ENCODE data around the gene TOMT. TPM values are rescaled to one million over a fixed set of nuclear protein-coding genes. Genes with fewer than 3 reads are reported as not detected.

The TOMT gene
- total RNA-seq, 2 experiments from 2014 or later: not detected

GRCh38 chr11:72091292-72091691 lies 14.4 kb upstream of the TOMT start:
- Mint-ChIP-seq H3K27me3 (no peaks in the 10 kb centered on the region), H3K4me1 (peaks cover 16% of the 10 kb centered on the region), H3K9me3 (no peaks in the 10 kb centered on the region), H3K36me3 (ENCODE audit: low read depth) (peaks cover 15% of the 10 kb centered on the region), H3K4me3 (no peak overlapping the region), H3K27ac (no peak overlapping the region)
- peak; percentile 66 for DNase-seq
- POLR2A ChIA-PET: interaction anchor here (1.0 to 2.9 kb wide), 7 partner anchors 10 to 113 kb away, joined by 3 to 18 read pairs (median 5); partner anchors contain the start of gene LAMTOR1
- CTCF ChIA-PET: interaction anchor here (0.6 to 5.4 kb wide), 15 partner anchors 9 to 160 kb away, joined by 3 to 104 read pairs (median 4); partner anchors contain the start of gene ANAPC15

- Mint-ChIP-seq H3K27ac (no peak overlapping the region), H3K4me1 (peaks cover 34% of the 10 kb centered on the region), H3K36me3 (ENCODE audit: low read depth) (peaks cover 47% of the 10 kb centered on the region), H3K27me3 (no peaks in the 10 kb centered on the region), H3K4me3 (no peak overlapping the region), H3K9me3 (no peaks in the 10 kb centered on the region)
- DNase-seq: no peak
- POLR2A ChIA-PET: interaction anchor here (0.9 to 8.9 kb wide), 4 partner anchors 9 to 59 kb away, joined by 3 to 88 read pairs (median 8); partner anchors contain the start of gene ANAPC15
- CTCF ChIA-PET: interaction anchor here (1.7 to 4.3 kb wide), 4 partner anchors 8 to 74 kb away, joined by 6 to 20 read pairs (median 14); no protein-coding TSS in a partner anchor
Observed at GRCh38 chr11:72098741-72099140, 7.0 kb upstream of the TOMT start.

- Mint-ChIP-seq H3K9me3 (no peaks in the 10 kb centered on the region), H3K27me3 (no peaks in the 10 kb centered on the region), H3K4me1 (peaks cover 42% of the 10 kb centered on the region), H3K4me3 (no peak overlapping the region), H3K27ac (no peak overlapping the region), H3K36me3 (ENCODE audit: low read depth) (peaks cover 44% of the 10 kb centered on the region)
- no peak for DNase-seq
- ChIA-PET POLR2A (interaction anchor here (0.6 to 8.9 kb wide), 7 partner anchors 10 to 289 kb away, joined by 3 to 88 read pairs (median 9); partner anchors contain the start of gene ANAPC15), CTCF (interaction anchor here (1.4 to 4.3 kb wide), 4 partner anchors 9 to 83 kb away, joined by 3 to 20 read pairs (median 13); no protein-coding TSS in a partner anchor)
Observed at GRCh38 chr11:72100009-72100408, 5.7 kb upstream of the TOMT start.

- ChIA-PET POLR2A (interaction anchor here (0.6 to 8.9 kb wide), 7 partner anchors 10 to 289 kb away, joined by 3 to 88 read pairs (median 12); partner anchors contain the start of gene ANAPC15), CTCF (interaction anchor here (0.9 to 4.3 kb wide), 6 partner anchors 10 to 300 kb away, joined by 3 to 20 read pairs (median 5); no protein-coding TSS in a partner anchor)
- H3K4me3 Mint-ChIP-seq: no peak overlapping the region
Observed at GRCh38 chr11:72100462-72100861, 5.3 kb upstream of the TOMT start.

GRCh38 chr11:72102162-72102561 lies 3.6 kb upstream of the TOMT start:
- Mint-ChIP-seq H3K4me1 (peaks cover 42% of the 10 kb centered on the region), H3K27ac (peak overlapping the region; percentile 84), H3K36me3 (ENCODE audit: low read depth) (peaks cover 39% of the 10 kb centered on the region), H3K9me3 (no peaks in the 10 kb centered on the region), H3K27me3 (no peaks in the 10 kb centered on the region), H3K4me3 (peak overlapping the region; percentile 87)
- ChIA-PET CTCF (interaction anchor here (1.2 to 4.3 kb wide), 4 partner anchors 9 to 42 kb away, joined by 4 to 20 read pairs (median 14); partner anchors contain the start of gene ANAPC15), POLR2A (interaction anchor here (0.7 to 8.9 kb wide), 15 partner anchors 9 to 313 kb away, joined by 3 to 88 read pairs (median 5); partner anchors contain the start of genes ANAPC15 and XNDC1N)
- DNase-seq: no peak

More at GRCh38 chr11:72100462-72100861, 5.3 kb upstream of the TOMT start:
- no peaks in the 10 kb centered on the region for H3K9me3 Mint-ChIP-seq
- peaks cover 42% of the 10 kb centered on the region for H3K4me1 Mint-ChIP-seq
- peak overlapping the region; percentile 61 for H3K27ac Mint-ChIP-seq
- H3K36me3 Mint-ChIP-seq (ENCODE audit: low read depth): peaks cover 43% of the 10 kb centered on the region
- H3K27me3 Mint-ChIP-seq: no peaks in the 10 kb centered on the region
- no peak for DNase-seq

- POLR2A ChIA-PET: interaction anchor here (0.7 to 8.9 kb wide), 14 partner anchors 9 to 175 kb away, joined by 3 to 88 read pairs (median 6); partner anchors contain the start of genes ANAPC15 and XNDC1N
- H3K27ac Mint-ChIP-seq: peak overlapping the region; percentile 84
- peaks cover 38% of the 10 kb centered on the region for H3K36me3 Mint-ChIP-seq (ENCODE audit: low read depth)
- H3K27me3 Mint-ChIP-seq: no peaks in the 10 kb centered on the region
- DNase-seq: no peak
- CTCF ChIA-PET: interaction anchor here (1.2 to 4.3 kb wide), 3 partner anchors 9 to 12 kb away, joined by 4 to 20 read pairs (median 8); partner anchors contain the start of gene ANAPC15
- no peaks in the 10 kb centered on the region for H3K9me3 Mint-ChIP-seq
- H3K4me3 Mint-ChIP-seq: peak overlapping the region; percentile 87
- peaks cover 42% of the 10 kb centered on the region for H3K4me1 Mint-ChIP-seq
Observed at GRCh38 chr11:72102631-72102945, 3.1 kb upstream of the TOMT start.

- Mint-ChIP-seq H3K9me3 (no peaks in the 10 kb centered on the region), H3K36me3 (ENCODE audit: low read depth) (peaks cover 32% of the 10 kb centered on the region), H3K27me3 (no peaks in the 10 kb centered on the region), H3K4me1 (peaks cover 40% of the 10 kb centered on the region), H3K4me3 (peak within 1 kb of the TSS; percentile 87), H3K27ac (peak within 1 kb of the TSS; percentile 84)
- peak; percentile 99 for DNase-seq
- ChIA-PET CTCF (interaction anchor here (1.2 to 4.3 kb wide), 2 partner anchors 10 to 12 kb away, joined by 4 to 20 read pairs; no protein-coding TSS in a partner anchor), POLR2A (interaction anchor here (0.7 to 8.9 kb wide), 14 partner anchors 9 to 175 kb away, joined by 3 to 88 read pairs (median 6); partner anchors contain the start of genes ANAPC15 and XNDC1N)
Observed at GRCh38 chr11:72102946-72103753, 2.6 kb upstream of the TOMT start, which contains the start of gene LAMTOR1. LAMTOR1 (minus strand) TSS chr11:72103297; CDS start chr11:72103224, 73 bp downstream.

- Mint-ChIP-seq H3K36me3 (ENCODE audit: low read depth) (peaks cover 26% of the 10 kb centered on the region), H3K4me1 (peaks cover 40% of the 10 kb centered on the region), H3K4me3 (peak overlapping the region; percentile 87), H3K9me3 (no peaks in the 10 kb centered on the region), H3K27ac (peak overlapping the region; percentile 84), H3K27me3 (no peaks in the 10 kb centered on the region)
- POLR2A ChIA-PET: interaction anchor here (1.1 to 8.9 kb wide), 2 partner anchors 8 to 11 kb away, joined by 3 to 88 read pairs; partner anchors contain the start of gene ANAPC15
- CTCF ChIA-PET: no interaction called here
- no peak for DNase-seq
Observed at GRCh38 chr11:72103754-72104167, 2.0 kb upstream of the TOMT start.

- Mint-ChIP-seq H3K4me1 (peaks cover 22% of the 10 kb centered on the region), H3K27me3 (no peaks in the 10 kb centered on the region), H3K4me3 (peak overlapping the region; percentile 80), H3K27ac (peak overlapping the region; percentile 92), H3K36me3 (ENCODE audit: low read depth) (peaks cover 11% of the 10 kb centered on the region), H3K9me3 (no peaks in the 10 kb centered on the region)
- DNase-seq: no peak
- CTCF ChIA-PET: interaction anchor here (1.0 to 2.0 kb wide), 5 partner anchors 10 to 319 kb away, joined by 3 to 8 read pairs (median 3); no protein-coding TSS in a partner anchor
- POLR2A ChIA-PET: interaction anchor here (1.2 to 5.5 kb wide), 12 partner anchors 12 to 183 kb away, joined by 3 to 88 read pairs (median 12); partner anchors contain the start of genes INPPL1, LAMTOR1, RNF121 and XNDC1N
Observed at GRCh38 chr11:72111300-72112142, 5.8 kb downstream of the TOMT start.

- CTCF ChIA-PET: interaction anchor here (0.6 to 2.0 kb wide), 8 partner anchors 10 to 319 kb away, joined by 3 to 8 read pairs (median 3); no protein-coding TSS in a partner anchor
- peaks cover 22% of the 10 kb centered on the region for H3K4me1 Mint-ChIP-seq
Observed at GRCh38 chr11:72112143-72112977, 6.6 kb downstream of the TOMT start, which contains the start of gene ANAPC15. ANAPC15 (minus strand) TSS chr11:72112695; CDS start chr11:72111276, 1,419 bp downstream.

More at GRCh38 chr11:72112143-72112977, 6.6 kb downstream of the TOMT start, which contains the start of gene ANAPC15:
- Mint-ChIP-seq H3K36me3 (ENCODE audit: low read depth) (peaks cover 11% of the 10 kb centered on the region), H3K27ac (peak within 1 kb of the TSS; percentile 92), H3K27me3 (no peaks in the 10 kb centered on the region), H3K9me3 (no peaks in the 10 kb centered on the region), H3K4me3 (peak within 1 kb of the TSS; percentile 80)
- POLR2A ChIA-PET: interaction anchor here (0.6 to 5.5 kb wide), 20 partner anchors 10 to 322 kb away, joined by 3 to 88 read pairs (median 6); partner anchors contain the start of genes CLPB, FOLR3, INPPL1 and LAMTOR1
- DNase-seq: peak; percentile 99
